CD8-positive, alpha-beta memory T cell (primary cell): Measurements from ENCODE around the gene KCNQ4. TPM values are rescaled to one million over a fixed set of nuclear protein-coding genes. Genes with fewer than 3 reads are reported as not detected.

ENCODE experiments used
- CTCF ChIA-PET: fragments of 350-600 bp; sonication (Branson Sonifier 250); formaldehyde crosslinking; loops from one replicate; lab custom pipeline; 2021; ENCODE audit warnings: antibody characterized with exemption; lab: Charles Lee
- POLR2A ChIA-PET: fragments of 350-600 bp; sonication (Branson Sonifier 250); formaldehyde crosslinking; loops from one replicate; lab custom pipeline; 2021; ENCODE audit warnings: antibody characterized with exemption; lab: Charles Lee
- DNase-seq, 5 donors: peaks; one replicate each; pipeline versions ENCODE4 v3.0.0 to v3.0.0-alpha.2; 2020 to 2022; ENCODE audit warnings: mixed read lengths in 1 of 5
- H3K27ac ChIP-seq: one replicate; pipeline ENCODE4 v1.7.0; 2013; ENCODE audit warnings: low read depth, mild to moderate bottlenecking, low read length, moderate library complexity
- H3K27me3 ChIP-seq: 2 replicates; pipeline ENCODE4 v1.7.0; 2013; ENCODE audit warnings: low read length, mild to moderate bottlenecking; ENCODE audit not compliant: insufficient read depth, poor library complexity, severe bottlenecking
- H3K36me3 ChIP-seq: 2 replicates; pipeline ENCODE4 v1.7.0; 2013; ENCODE audit warnings: mild to moderate bottlenecking, low read length, moderate library complexity; ENCODE audit not compliant: insufficient read depth
- H3K4me1 ChIP-seq: 2 replicates; pipeline ENCODE4 v1.7.0; 2013; ENCODE audit warnings: mild to moderate bottlenecking, low read length, moderate library complexity; ENCODE audit not compliant: insufficient read depth
- H3K4me3 ChIP-seq: 2 replicates; pipeline ENCODE4 v1.7.0; 2013; ENCODE audit warnings: mild to moderate bottlenecking, low read length
- H3K9me3 ChIP-seq: 2 replicates; pipeline ENCODE4 v1.7.0; 2013; ENCODE audit warnings: mild to moderate bottlenecking, low read length
- H3K27ac Mint-ChIP-seq, 8 donors: one replicate each; pipeline ENCODE4 v1.8.0; 2020 to 2021; ENCODE audit warnings: mixed read lengths in 8 of 8, mild to moderate bottlenecking in 6 of 8, inconsistent platforms in 3 of 8, moderate library complexity in 3 of 8
- H3K27me3 Mint-ChIP-seq, 2 donors: one replicate each; pipeline ENCODE4 v1.8.0; 2020 to 2021; ENCODE audit warnings: mixed read lengths in 2 of 2, mild to moderate bottlenecking in 1 of 2, moderate library complexity in 1 of 2
- H3K36me3 Mint-ChIP-seq, 3 donors: one replicate each; pipeline ENCODE4 v1.8.0; 2020 to 2021; ENCODE audit warnings: mixed read lengths in 3 of 3, inconsistent platforms in 1 of 3, mild to moderate bottlenecking in 1 of 3
- H3K4me1 Mint-ChIP-seq, 3 donors: one replicate each; pipeline ENCODE4 v1.8.0; 2020 to 2021; ENCODE audit warnings: mixed read lengths in 3 of 3, inconsistent platforms in 1 of 3, mild to moderate bottlenecking in 1 of 3
- H3K4me3 Mint-ChIP-seq, 7 donors: one replicate each; pipeline ENCODE4 v1.8.0; 2020 to 2021; ENCODE audit warnings: mixed read lengths in 7 of 7, mild to moderate bottlenecking in 6 of 7, moderate library complexity in 4 of 7, inconsistent platforms in 2 of 7
- H3K9me3 Mint-ChIP-seq, 5 donors: one replicate each; pipeline ENCODE4 v1.8.0; 2020 to 2022; ENCODE audit warnings: mixed read lengths in 5 of 5, mild to moderate bottlenecking in 3 of 5, moderate library complexity in 2 of 5, inconsistent platforms in 1 of 5
- polyA plus RNA-seq: library from polyadenylated mRNA; unstranded; fragments of 300-500 nt; fragmentation: Illumina TruSeq; gene quantifications from one replicate; pipeline ENCODE4 v1.2.3, GENCODE V29; 2021
- total RNA-seq, 2 experiments: library from RNA; stranded (reverse); gene quantifications; one replicate each; pipeline ENCODE4 v1.2.3, GENCODE V29; 2021

KCNQ4 gene
- total and polyA plus RNA-seq, 3 experiments from 2014 or later, result 0.09 to 0.16 TPM; not detected in 1

DNA sequence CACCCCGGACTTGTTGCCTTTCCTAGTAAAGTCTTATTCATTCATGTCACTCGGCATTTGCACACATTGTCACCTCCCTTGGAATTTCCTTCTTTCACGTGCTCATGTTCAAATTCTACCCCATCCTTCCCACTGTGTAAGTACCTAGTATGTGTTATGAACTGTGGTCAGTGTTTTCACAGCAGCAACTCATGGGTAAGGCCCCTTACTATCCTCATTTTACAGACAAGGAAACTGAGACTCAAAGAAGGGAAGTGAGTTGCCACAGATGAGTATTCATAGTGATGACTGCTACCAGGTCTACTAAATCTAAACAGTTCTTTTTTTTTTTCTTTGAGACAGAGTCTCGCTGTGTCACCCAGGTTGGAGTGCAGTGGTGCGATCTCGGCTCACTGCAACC lies 68.1 kb downstream of the KCNQ4 start:
- ChIA-PET CTCF (interaction anchor here (1.3 to 3.9 kb wide), 3 partner anchors 9 to 239 kb away, joined by 3 to 40 read pairs (median 28); partner anchors contain the start of gene CITED4), POLR2A (no interaction called here)
- peaks cover 7% of the 10 kb centered on the region for H3K4me1 ChIP-seq
- peaks cover 4 to 11% (median 9%) of the 10 kb centered on the region in 3 donors for H3K4me1 Mint-ChIP-seq
- DNase-seq, result no peak
- H3K9me3 ChIP-seq, result no peaks in the 10 kb centered on the region
- H3K27me3 ChIP-seq, result no peaks in the 10 kb centered on the region
- peaks cover 0 to 2% of the 10 kb centered on the region in 2 donors for H3K27me3 Mint-ChIP-seq
- H3K36me3 Mint-ChIP-seq, result no peaks in the 10 kb centered on the region
- H3K4me3 ChIP-seq, result no peak overlapping the region
- H3K27ac ChIP-seq, result no peak overlapping the region
- H3K27ac Mint-ChIP-seq, result peak overlapping the region in 1 of 8 donors; percentile 68
- no peaks in the 10 kb centered on the region for H3K9me3 Mint-ChIP-seq
- no peak overlapping the region for H3K4me3 Mint-ChIP-seq
- H3K36me3 ChIP-seq, result no peaks in the 10 kb centered on the region

- CTCF ChIA-PET, result interaction anchor here (1.1 to 1.8 kb wide), 6 partner anchors 8 to 240 kb away, joined by 3 to 15 read pairs (median 4); partner anchors contain the start of gene CITED4
- no peak overlapping the region for H3K4me3 Mint-ChIP-seq
- Histone ChIP-seq H3K9me3 (no peaks in the 10 kb centered on the region), H3K27ac (no peak overlapping the region), H3K4me1 (peaks cover 7% of the 10 kb centered on the region), H3K27me3 (no peaks in the 10 kb centered on the region), H3K36me3 (no peaks in the 10 kb centered on the region), H3K4me3 (no peak overlapping the region)
- no peaks in the 10 kb centered on the region for H3K9me3 Mint-ChIP-seq
- POLR2A ChIA-PET, result no interaction called here
- no peaks in the 10 kb centered on the region for H3K36me3 Mint-ChIP-seq
- DNase-seq, result no peak
- H3K4me1 Mint-ChIP-seq, result peaks cover 4 to 11% (median 9%) of the 10 kb centered on the region in 3 donors
- H3K27me3 Mint-ChIP-seq, result peaks cover 0 to 2% of the 10 kb centered on the region in 2 donors
- H3K27ac Mint-ChIP-seq, result peak overlapping the region in 1 of 8 donors; percentile 40
Observed at GRCh38 chr1:40853113-40853884, 69.7 kb downstream of the KCNQ4 start.

GRCh38 chr1:40853885-40854170 lies 70.2 kb downstream of the KCNQ4 start:
- ChIA-PET POLR2A (no interaction called here), CTCF (interaction anchor here (1.1 to 1.8 kb wide), 5 partner anchors 9 to 241 kb away, joined by 3 to 15 read pairs (median 4); no protein-coding TSS in a partner anchor)
- Mint-ChIP-seq H3K27me3 (peaks cover 0 to 2% of the 10 kb centered on the region in 2 donors), H3K4me3 (no peak overlapping the region), H3K9me3 (no peaks in the 10 kb centered on the region), H3K36me3 (no peaks in the 10 kb centered on the region), H3K4me1 (peaks cover 4 to 9% (median 9%) of the 10 kb centered on the region in 3 donors), H3K27ac (no peak overlapping the region)
- Histone ChIP-seq H3K27ac (no peak overlapping the region), H3K9me3 (no peaks in the 10 kb centered on the region), H3K4me3 (no peak overlapping the region), H3K36me3 (no peaks in the 10 kb centered on the region), H3K4me1 (peaks cover 7% of the 10 kb centered on the region), H3K27me3 (no peaks in the 10 kb centered on the region)
- DNase-seq, result no peak

DNA sequence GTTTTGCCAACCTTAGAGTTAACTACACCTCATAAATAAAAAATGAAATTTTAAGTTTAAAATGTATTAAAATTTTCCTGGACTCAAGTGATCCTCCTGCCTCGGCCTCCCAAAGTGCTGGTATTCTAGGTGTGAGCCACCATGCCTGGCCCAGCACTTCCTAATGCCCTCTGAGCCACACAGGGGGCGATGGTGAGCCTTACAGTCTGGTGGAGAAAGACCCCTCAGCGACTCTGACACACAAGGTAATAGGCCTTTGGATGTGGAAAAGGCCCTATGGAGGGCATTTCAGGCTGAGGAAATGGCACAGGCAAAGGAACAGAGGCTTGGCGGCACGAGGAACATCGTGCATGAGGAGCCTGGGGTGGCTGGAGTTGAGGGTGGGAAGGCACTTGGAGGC lies 71.9 kb downstream of the KCNQ4 start:
- H3K9me3 Mint-ChIP-seq, result no peaks in the 10 kb centered on the region
- H3K27me3 Mint-ChIP-seq, result peaks cover 0 to 1% of the 10 kb centered on the region in 2 donors
- POLR2A ChIA-PET, result no interaction called here
- Histone ChIP-seq H3K4me3 (no peak overlapping the region), H3K27ac (no peak overlapping the region), H3K4me1 (peaks cover under 1% of the 10 kb centered on the region), H3K27me3 (no peaks in the 10 kb centered on the region), H3K36me3 (no peaks in the 10 kb centered on the region), H3K9me3 (no peaks in the 10 kb centered on the region)
- no peak for DNase-seq
- CTCF ChIA-PET, result interaction anchor here (1.2 kb wide), 1 partner anchor 186 kb away, joined by 3 read pairs; no protein-coding TSS in a partner anchor
- H3K27ac Mint-ChIP-seq, result no peak overlapping the region
- H3K36me3 Mint-ChIP-seq, result no peaks in the 10 kb centered on the region
- peaks cover 0 to 3% (median 0%) of the 10 kb centered on the region in 3 donors for H3K4me1 Mint-ChIP-seq
- H3K4me3 Mint-ChIP-seq, result no peak overlapping the region

- H3K27me3 ChIP-seq, result no peaks in the 10 kb centered on the region
- no peak for DNase-seq
- peak overlapping the region in 1 of 8 donors; percentile 42 for H3K27ac Mint-ChIP-seq
- H3K4me1 ChIP-seq, result peaks cover 6% of the 10 kb centered on the region
- CTCF ChIA-PET, result interaction anchor here (1.2 kb wide), 1 partner anchor 187 kb away, joined by 3 read pairs; no protein-coding TSS in a partner anchor
- no peaks in the 10 kb centered on the region for H3K36me3 Mint-ChIP-seq
- H3K36me3 ChIP-seq, result no peaks in the 10 kb centered on the region
- H3K27ac ChIP-seq, result no peak overlapping the region
- peaks cover 0 to 2% of the 10 kb centered on the region in 2 donors for H3K27me3 Mint-ChIP-seq
- peaks cover 0 to 8% (median 3%) of the 10 kb centered on the region in 3 donors for H3K4me1 Mint-ChIP-seq
- H3K9me3 Mint-ChIP-seq, result no peaks in the 10 kb centered on the region
- H3K9me3 ChIP-seq, result no peaks in the 10 kb centered on the region
- no peak overlapping the region for H3K4me3 Mint-ChIP-seq
- POLR2A ChIA-PET, result no interaction called here
- H3K4me3 ChIP-seq, result no peak overlapping the region
Observed at GRCh38 chr1:40856116-40856515, 72.5 kb downstream of the KCNQ4 start.

- Mint-ChIP-seq H3K36me3 (no peaks in the 10 kb centered on the region), H3K4me3 (peak overlapping the region in 1 of 7 donors; percentile 15), H3K27me3 (peaks cover 0 to 1% of the 10 kb centered on the region in 2 donors), H3K4me1 (peaks cover 0 to 8% (median 3%) of the 10 kb centered on the region in 3 donors), H3K27ac (no peak overlapping the region), H3K9me3 (no peaks in the 10 kb centered on the region)
- Histone ChIP-seq H3K27ac (no peak overlapping the region), H3K9me3 (no peaks in the 10 kb centered on the region), H3K4me3 (no peak overlapping the region), H3K4me1 (peaks cover 8% of the 10 kb centered on the region), H3K27me3 (no peaks in the 10 kb centered on the region), H3K36me3 (no peaks in the 10 kb centered on the region)
- ChIA-PET POLR2A (no interaction called here), CTCF (interaction anchor here (1.2 to 1.8 kb wide), 3 partner anchors 21 to 188 kb away, joined by 3 to 7 read pairs (median 3); no protein-coding TSS in a partner anchor)
- no peak for DNase-seq
Observed at GRCh38 chr1:40856656-40857302, 73.2 kb downstream of the KCNQ4 start.

- Histone ChIP-seq H3K4me3 (no peak overlapping the region), H3K27me3 (no peaks in the 10 kb centered on the region), H3K9me3 (no peaks in the 10 kb centered on the region), H3K36me3 (no peaks in the 10 kb centered on the region), H3K4me1 (peaks cover 11% of the 10 kb centered on the region), H3K27ac (no peak overlapping the region)
- Mint-ChIP-seq H3K27me3 (peaks cover 0 to 1% of the 10 kb centered on the region in 2 donors), H3K27ac (no peak overlapping the region), H3K36me3 (peaks cover 0 to 3% (median 0%) of the 10 kb centered on the region in 3 donors), H3K4me1 (peaks cover 4 to 14% (median 7%) of the 10 kb centered on the region in 3 donors), H3K9me3 (no peaks in the 10 kb centered on the region), H3K4me3 (peak overlapping the region in 1 of 7 donors; percentile 47)
- ChIA-PET POLR2A (interaction anchor here (0.6 to 0.7 kb wide), 2 partner anchors 384 to 1827 kb away, joined by 4 to 6 read pairs; no protein-coding TSS in a partner anchor), CTCF (interaction anchor here (0.5 to 1.8 kb wide), 5 partner anchors 22 to 122 kb away, joined by 3 to 7 read pairs (median 3); partner anchors contain the start of gene CTPS1)
- DNase-seq, result no peak
Observed at GRCh38 chr1:40857737-40858136, 74.2 kb downstream of the KCNQ4 start.
